IMR-90 (cell line): ENCODE results near the gene PIH1D1. TPM values are rescaled to one million over a fixed set of nuclear protein-coding genes. Genes with fewer than 3 reads are reported as not detected.

Source experiments
- ATAC-seq: fragments of 200-7000 bp; cut with Tn5 transposase; 2 replicates; pipeline ENCODE4 v1.9.1; 2020; ENCODE audit warnings: low read depth, mild to moderate bottlenecking, moderate library complexity
- BruUV-seq: library from RNA; stranded (reverse); fragments of 400-500 nt; replicated peaks from 2 replicates; lab custom pipeline; 2021; lab: Mats Ljungman, UMichigan
- CTCF ChIA-PET: fragments of 300-600 bp; formaldehyde crosslinking; extraction: SDS; loops from one replicate; lab custom pipeline; 2021; ENCODE audit warnings: antibody characterized with exemption; lab: Yijun Ruan, JAX
- POLR2A ChIA-PET: fragments of 300-600 bp; sonication (Branson Sonifier 250); formaldehyde crosslinking; loops from one replicate; lab custom pipeline; 2022; ENCODE audit warnings: antibody characterized with exemption; ENCODE audit not compliant: unreplicated experiment; lab: Charles Lee
- DNase-seq: peaks from one replicate; pipeline ENCODE4 v3.0.0; 2013
- H2AFZ ChIP-seq: replicated peaks from 2 replicates; pipeline ENCODE3; 2013; ENCODE audit warnings: low read length, mild to moderate bottlenecking; ENCODE audit not compliant: poor library complexity
- H2AK5ac ChIP-seq: 2 replicates; pipeline ENCODE4 v1.6.1; 2013; ENCODE audit warnings: low read depth, low read length, inconsistent platforms
- H2AK9ac ChIP-seq: replicated peaks from 2 replicates; pipeline ENCODE3; 2013; ENCODE audit warnings: mild to moderate bottlenecking, low read depth, low read length, moderate library complexity; ENCODE audit not compliant: poor library complexity
- H2BK120ac ChIP-seq: 2 replicates; pipeline ENCODE4 v1.6.1; 2013; ENCODE audit warnings: low read depth, low read length, inconsistent platforms
- H2BK15ac ChIP-seq: 3 replicates; pipeline ENCODE4 v1.6.1; 2013; ENCODE audit warnings: low read depth, low read length, inconsistent platforms
- H2BK20ac ChIP-seq: 2 replicates; pipeline ENCODE4 v1.6.1; 2013; ENCODE audit warnings: low read depth, mild to moderate bottlenecking, inconsistent platforms, low read length, moderate library complexity
- H2BK5ac ChIP-seq: 2 replicates; pipeline ENCODE4 v1.6.1; 2013; ENCODE audit warnings: mild to moderate bottlenecking, low read depth, low read length, inconsistent platforms; ENCODE audit not compliant: poor library complexity, severe bottlenecking
- H3K14ac ChIP-seq: replicated peaks from 2 replicates; pipeline ENCODE4 v1.6.1; 2013; ENCODE audit warnings: low read depth, low read length, inconsistent platforms
- H3K18ac ChIP-seq: 2 replicates; pipeline ENCODE4 v1.6.1; 2013; ENCODE audit warnings: low read depth, low read length, control low read depth
- H3K23ac ChIP-seq: 2 replicates; pipeline ENCODE4 v1.6.1; 2013; ENCODE audit warnings: low read depth, low read length, inconsistent platforms
- H3K27ac ChIP-seq: 2 replicates; pipeline ENCODE4 v1.5.1; 2013; ENCODE audit warnings: mild to moderate bottlenecking, control low read depth, low read length; ENCODE audit not compliant: insufficient read depth
- H3K27me3 ChIP-seq: 2 replicates; pipeline ENCODE4 v1.6.1; 2013; ENCODE audit warnings: low read length; ENCODE audit not compliant: control insufficient read depth, insufficient read depth
- H3K36me3 ChIP-seq: 2 replicates; pipeline ENCODE4 v1.6.1; 2013; ENCODE audit warnings: low read length, mixed read lengths; ENCODE audit not compliant: control insufficient read depth, insufficient read depth
- H3K4ac ChIP-seq: 2 replicates; pipeline ENCODE4 v1.6.1; 2013; ENCODE audit warnings: low read depth, low read length, inconsistent platforms
- H3K4me1 ChIP-seq: 2 replicates; pipeline ENCODE4 v1.6.1; 2013; ENCODE audit warnings: low read length, mixed read lengths; ENCODE audit not compliant: control insufficient read depth, insufficient read depth
- H3K4me2 ChIP-seq: 2 replicates; pipeline ENCODE4 v1.6.1; 2013; ENCODE audit warnings: low read depth, mild to moderate bottlenecking, control low read depth, low read length, moderate library complexity
- H3K4me3 ChIP-seq: 2 replicates; pipeline ENCODE4 v1.5.1; 2013; ENCODE audit warnings: low read depth, mild to moderate bottlenecking, control low read depth, low read length, moderate library complexity; ENCODE audit not compliant: insufficient read depth
- H3K56ac ChIP-seq: 2 replicates; pipeline ENCODE4 v1.6.1; 2013; ENCODE audit warnings: low read length, inconsistent platforms; ENCODE audit not compliant: insufficient read depth; ENCODE audit errors: extremely low read depth
- H3K79me1 ChIP-seq, 2 experiments: 2 replicates each; pipeline ENCODE4 v1.6.1; 2013; ENCODE audit warnings: low read length in 2 of 2, inconsistent platforms in 1 of 2, low read depth in 1 of 2
- H3K9ac ChIP-seq: 2 replicates; pipeline ENCODE4 v1.6.1; 2013; ENCODE audit warnings: low read depth, low read length, control low read depth
- H3K9me1 ChIP-seq: 2 replicates; pipeline ENCODE4 v1.6.1; 2013; ENCODE audit warnings: low read length, inconsistent platforms; ENCODE audit not compliant: insufficient read depth
- H3K9me3 ChIP-seq: 2 replicates; pipeline ENCODE4 v1.6.1; 2013; ENCODE audit warnings: low read length; ENCODE audit not compliant: control insufficient read depth, insufficient read depth
- H4K20me1 ChIP-seq: 2 replicates; pipeline ENCODE4 v1.6.1; 2013; ENCODE audit warnings: low read length, inconsistent platforms; ENCODE audit not compliant: insufficient read depth
- H4K5ac ChIP-seq: 2 replicates; pipeline ENCODE4 v1.6.1; 2013; ENCODE audit warnings: mild to moderate bottlenecking, low read depth, low read length, control low read depth
- H4K8ac ChIP-seq, 2 experiments: 2 replicates each; pipeline ENCODE4 v1.6.1; 2013; ENCODE audit warnings: low read depth in 2 of 2, low read length in 2 of 2, control low read depth in 1 of 2, inconsistent platforms in 1 of 2
- H4K91ac ChIP-seq: 2 replicates; pipeline ENCODE4 v1.6.1; 2013; ENCODE audit warnings: low read depth, low read length, inconsistent platforms; ENCODE audit not compliant: insufficient read depth
- BHLHE40 ChIP-seq: fragments of 150-350 bp; IDR thresholded peaks from 2 replicates; pipeline ENCODE4 v1.6.1; 2016; ENCODE audit warnings: mild to moderate bottlenecking, low read depth, low read length
- CEBPB ChIP-seq: IDR thresholded peaks from 2 replicates; pipeline ENCODE4 v1.6.1; 2012; ENCODE audit warnings: low read depth, low read length, improper control_type of control experiment
- CHD1 ChIP-seq: IDR thresholded peaks from 2 replicates; pipeline ENCODE4 v1.6.1; 2012; ENCODE audit warnings: low read depth, low read length, improper control_type of control experiment
- CTCF ChIP-seq: conservative IDR thresholded peaks from 2 replicates; pipeline ENCODE4 v1.5.1; 2012; ENCODE audit warnings: mild to moderate bottlenecking, low read depth, low read length, improper control_type of control experiment
- FOS ChIP-seq: fragments of 150-350 bp; IDR thresholded peaks from 2 replicates; pipeline ENCODE4 v1.6.1; 2016; ENCODE audit warnings: low read depth, low read length
- MAFK ChIP-seq: IDR thresholded peaks from 2 replicates; pipeline ENCODE4 v1.6.1; 2012; ENCODE audit warnings: low read depth, low read length, improper control_type of control experiment
- MAZ ChIP-seq: IDR thresholded peaks from 2 replicates; pipeline ENCODE4 v1.6.1; 2012; ENCODE audit warnings: low read depth, mild to moderate bottlenecking, low read length, improper control_type of control experiment, moderate library complexity, borderline replicate concordance
- MXI1 ChIP-seq: IDR thresholded peaks from 2 replicates; pipeline ENCODE4 v1.6.1; 2012; ENCODE audit warnings: low read depth, mild to moderate bottlenecking, low read length, moderate library complexity, borderline replicate concordance
- NFE2L2 ChIP-seq: fragments of 150-350 bp; IDR thresholded peaks from 2 replicates; pipeline ENCODE4 v1.6.1; 2016; ENCODE audit warnings: low read depth, mild to moderate bottlenecking, low read length
- POLR2A ChIP-seq: IDR thresholded peaks from 2 replicates; pipeline ENCODE4 v1.6.1; 2012; ENCODE audit warnings: mild to moderate bottlenecking, low read depth, low read length
- RAD21 ChIP-seq: IDR thresholded peaks from 2 replicates; pipeline ENCODE4 v1.6.1; 2012; ENCODE audit warnings: low read length, improper control_type of control experiment
- RCOR1 ChIP-seq: IDR thresholded peaks from 2 replicates; pipeline ENCODE4 v1.6.1; 2012; ENCODE audit warnings: mild to moderate bottlenecking, low read length, improper control_type of control experiment; ENCODE audit not compliant: insufficient replicate concordance
- RFX5 ChIP-seq: IDR thresholded peaks from 2 replicates; pipeline ENCODE4 v1.8.0; 2012; ENCODE audit warnings: low read depth, mild to moderate bottlenecking, low read length, moderate library complexity
- SMC3 ChIP-seq: fragments of 150-350 bp; IDR thresholded peaks from 2 replicates; pipeline ENCODE4 v1.6.1; 2016; ENCODE audit warnings: low read depth, mild to moderate bottlenecking, antibody characterized with exemption, low read length, moderate library complexity
- WGBS, 2 experiments: methylation state at CpG; one replicate each; pipeline versions ENCODE4 v1.1.5 to v1.1.7; 2013; ENCODE audit warnings: missing lambda C conversion rate in 2 of 2; ENCODE audit not compliant: insufficient read length in 1 of 2; ENCODE audit errors: extremely low coverage in 2 of 2; 5-methylcytosine and 5-hydroxymethylcytosine counted together
- dilution Hi-C: fragments of 300-500 bp; cut with HindIII; formaldehyde crosslinking; loops from one replicate; pipeline ENCODE4 v1.14.3; 2018; ENCODE audit warnings: low sequenced_read_pairs; ENCODE audit not compliant: unreplicated experiment
- in situ Hi-C: fragments of 300-500 bp; cut with MboI; formaldehyde crosslinking; loops from 3 replicates; pipeline ENCODE4 v1.14.3; 2019; ENCODE audit warnings: low sequenced_read_pairs, inconsistent platforms, mixed read lengths
- intact Hi-C: fragments of 100-400 bp; cut with micrococcal nuclease; formaldehyde crosslinking; loops from 2 replicates; pipeline ENCODE4 v1.10.0; 2022
- polyA plus RNA-seq, 3 experiments: library from polyadenylated mRNA; depleted of rRNA; stranded (reverse); fragments of >200 nt; gene quantifications; 2 replicates each; pipeline ENCODE4 v1.2.3, GENCODE V29; 2012; ENCODE audit warnings: low replicate concordance in 1 of 3
- total RNA-seq: library from RNA; depleted of rRNA; stranded (reverse); fragments of >200 nt; gene quantifications from 2 replicates; pipeline ENCODE4 v1.2.3, GENCODE V29; 2012
- TF ChIP-seq, protein P1 (sequence below): fragments of 150-350 bp; IDR thresholded peaks from 2 replicates; pipeline ENCODE4 v1.6.1; 2016; ENCODE audit warnings: low read depth, mild to moderate bottlenecking, low read length, moderate library complexity, borderline replicate concordance
- TF ChIP-seq, protein P2 (sequence below): fragments of 150-350 bp; IDR thresholded peaks from 2 replicates; pipeline ENCODE4 v1.6.1; 2017; ENCODE audit warnings: mild to moderate bottlenecking, antibody characterized with exemption, low read length, low read depth

PIH1D1 gene
- total and polyA plus RNA-seq, 2 of the 4 experiments (the other 2 are of a cell fraction), result 77.9 to 122 TPM

- Histone ChIP-seq H3K36me3 (peaks cover 5% of the 10 kb centered on the region), H2BK5ac (no peak overlapping the region), H3K4me3 (no peak overlapping the region), H3K4ac (no peak overlapping the region), H3K4me2 (no peak overlapping the region), H4K91ac (no peak overlapping the region), H3K4me1 (no peaks in the 10 kb centered on the region), H4K5ac (no peak overlapping the region), H3K9ac (no peak overlapping the region), H3K18ac (no peak overlapping the region), H2AK9ac (no peak overlapping the region), H2AFZ (no peak overlapping the region), H3K14ac (no peak overlapping the region), H3K56ac (no peak overlapping the region), H3K9me3 (no peaks in the 10 kb centered on the region), H3K27me3 (no peaks in the 10 kb centered on the region), H2BK15ac (no peak overlapping the region), H4K8ac (no peak overlapping the region), H3K79me1 (peaks cover 9 to 22% of the 10 kb centered on the region in 2 experiments; a peak in 3 of 4 replicates), H3K27ac (no peak overlapping the region), H3K9me1 (0 out of 2 replicates have a peak, but pooled peaks cover 5% of the 10 kb centered on the region), H3K23ac (no peak overlapping the region), H2BK120ac (no peak overlapping the region), H2BK20ac (no peak overlapping the region), H4K20me1 (no peaks in the 10 kb centered on the region), H2AK5ac (no peak overlapping the region)
- no TSS peak for BruUV-seq
- dilution Hi-C loops, result no loop called here
- ATAC-seq (no peak), DNase-seq (no peak)
- in situ Hi-C loops, result no loop called here
- intact Hi-C loops, result no loop called here
- TF ChIP-seq NFE2L2 (no peak), MAZ (no peak), RFX5 (no peak), CTCF (no peak), RAD21 (no peak), MAFK (no peak), POLR2A (no peak), FOS (no peak), RCOR1 (no peak), MXI1 (no peak), CEBPB (no peak), BHLHE40 (no peak), CHD1 (no peak), SMC3 (no peak)
- TF ChIP-seq, protein P1, sequence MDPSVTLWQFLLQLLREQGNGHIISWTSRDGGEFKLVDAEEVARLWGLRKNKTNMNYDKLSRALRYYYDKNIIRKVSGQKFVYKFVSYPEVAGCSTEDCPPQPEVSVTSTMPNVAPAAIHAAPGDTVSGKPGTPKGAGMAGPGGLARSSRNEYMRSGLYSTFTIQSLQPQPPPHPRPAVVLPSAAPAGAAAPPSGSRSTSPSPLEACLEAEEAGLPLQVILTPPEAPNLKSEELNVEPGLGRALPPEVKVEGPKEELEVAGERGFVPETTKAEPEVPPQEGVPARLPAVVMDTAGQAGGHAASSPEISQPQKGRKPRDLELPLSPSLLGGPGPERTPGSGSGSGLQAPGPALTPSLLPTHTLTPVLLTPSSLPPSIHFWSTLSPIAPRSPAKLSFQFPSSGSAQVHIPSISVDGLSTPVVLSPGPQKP, result no peak
- TF ChIP-seq, protein P2, sequence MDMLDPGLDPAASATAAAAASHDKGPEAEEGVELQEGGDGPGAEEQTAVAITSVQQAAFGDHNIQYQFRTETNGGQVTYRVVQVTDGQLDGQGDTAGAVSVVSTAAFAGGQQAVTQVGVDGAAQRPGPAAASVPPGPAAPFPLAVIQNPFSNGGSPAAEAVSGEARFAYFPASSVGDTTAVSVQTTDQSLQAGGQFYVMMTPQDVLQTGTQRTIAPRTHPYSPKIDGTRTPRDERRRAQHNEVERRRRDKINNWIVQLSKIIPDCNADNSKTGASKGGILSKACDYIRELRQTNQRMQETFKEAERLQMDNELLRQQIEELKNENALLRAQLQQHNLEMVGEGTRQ, result no peak
- ChIA-PET POLR2A (no interaction called here), CTCF (no interaction called here)
- WGBS, 2 experiments, result no CpG with 5 or more reads among the region's 5 CpGs
Measured at GRCh38 chr19:49458567-49458903, 6.9 kb upstream of the PIH1D1 start.
